HL-60 (cell line): ENCODE measurements around the gene FBXL7.

Experiments
- DNase-seq, 2 experiments: peaks; one replicate each; pipeline ENCODE4 v3.0.0-alpha.2; 2010 to 2020; ENCODE audit warnings: low read depth in 1 of 2, low spot score in 1 of 2
- H3K27ac ChIP-seq: fragments of 250-450 bp; sonication (Bioruptor Pico); replicated peaks from 2 replicates; pipeline ENCODE4 v1.5.1; 2020; ENCODE audit warnings: mild to moderate bottlenecking, moderate library complexity
- H3K27me3 ChIP-seq: fragments of 250-450 bp; sonication (Bioruptor Pico); 2 replicates; pipeline ENCODE4 v1.5.1; 2021; ENCODE audit warnings: mild to moderate bottlenecking, moderate library complexity; ENCODE audit not compliant: insufficient read depth, poor library complexity, severe bottlenecking
- H3K4me3 ChIP-seq: replicated peaks from 2 replicates; pipeline ENCODE4 v1.5.1; 2011; ENCODE audit warnings: mild to moderate bottlenecking, control low read depth, low read length; ENCODE audit not compliant: insufficient read depth
- GABPA ChIP-seq: IDR thresholded peaks from 2 replicates; pipeline ENCODE4 v1.6.1; 2012; ENCODE audit warnings: low read depth
- POLR2AphosphoS5 ChIP-seq: IDR thresholded peaks from 2 replicates; pipeline ENCODE4 v1.6.1; 2012; ENCODE audit warnings: low read depth
- SPI1 ChIP-seq: IDR thresholded peaks from 2 replicates; pipeline ENCODE4 v1.6.1; 2012; ENCODE audit warnings: low read depth, mild to moderate bottlenecking, borderline replicate concordance
- TF ChIP-seq, protein P1 (sequence below): IDR thresholded peaks from 2 replicates; pipeline ENCODE4 v1.6.1; 2012; ENCODE audit warnings: low read depth; ENCODE audit not compliant: insufficient replicate concordance
- TF ChIP-seq, protein P2 (sequence below): IDR thresholded peaks from one replicate; pipeline ENCODE4 v1.5.1; 2011; ENCODE audit warnings: low read length, control low read depth, inconsistent platforms; ENCODE audit not compliant: insufficient read depth

Gene FBXL7

DNA sequence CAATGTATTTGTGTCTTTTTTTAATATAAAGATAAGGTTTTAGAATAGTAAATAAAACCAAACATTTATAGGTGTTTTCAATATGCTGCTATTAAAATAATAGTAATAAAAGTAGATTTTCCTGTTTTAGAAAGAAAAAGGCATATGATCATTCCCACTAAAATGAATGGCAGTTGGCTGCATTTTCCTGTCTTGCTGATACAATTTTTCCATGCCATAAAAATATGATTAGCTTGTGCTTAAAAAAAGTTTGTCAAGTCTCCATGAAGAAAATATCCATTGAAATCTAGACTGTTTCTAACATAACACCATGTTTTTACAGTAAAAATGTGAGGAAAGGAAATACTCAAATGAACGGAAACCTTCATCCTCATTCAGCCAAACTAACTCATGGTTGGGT is 65.0 kb downstream of the FBXL7 start:
- Histone ChIP-seq H3K27me3 (no peaks in the 10 kb centered on the region), H3K27ac (no peak overlapping the region), H3K4me3 (no peak overlapping the region)
- DNase-seq: no peak
- TF ChIP-seq, protein P1, sequence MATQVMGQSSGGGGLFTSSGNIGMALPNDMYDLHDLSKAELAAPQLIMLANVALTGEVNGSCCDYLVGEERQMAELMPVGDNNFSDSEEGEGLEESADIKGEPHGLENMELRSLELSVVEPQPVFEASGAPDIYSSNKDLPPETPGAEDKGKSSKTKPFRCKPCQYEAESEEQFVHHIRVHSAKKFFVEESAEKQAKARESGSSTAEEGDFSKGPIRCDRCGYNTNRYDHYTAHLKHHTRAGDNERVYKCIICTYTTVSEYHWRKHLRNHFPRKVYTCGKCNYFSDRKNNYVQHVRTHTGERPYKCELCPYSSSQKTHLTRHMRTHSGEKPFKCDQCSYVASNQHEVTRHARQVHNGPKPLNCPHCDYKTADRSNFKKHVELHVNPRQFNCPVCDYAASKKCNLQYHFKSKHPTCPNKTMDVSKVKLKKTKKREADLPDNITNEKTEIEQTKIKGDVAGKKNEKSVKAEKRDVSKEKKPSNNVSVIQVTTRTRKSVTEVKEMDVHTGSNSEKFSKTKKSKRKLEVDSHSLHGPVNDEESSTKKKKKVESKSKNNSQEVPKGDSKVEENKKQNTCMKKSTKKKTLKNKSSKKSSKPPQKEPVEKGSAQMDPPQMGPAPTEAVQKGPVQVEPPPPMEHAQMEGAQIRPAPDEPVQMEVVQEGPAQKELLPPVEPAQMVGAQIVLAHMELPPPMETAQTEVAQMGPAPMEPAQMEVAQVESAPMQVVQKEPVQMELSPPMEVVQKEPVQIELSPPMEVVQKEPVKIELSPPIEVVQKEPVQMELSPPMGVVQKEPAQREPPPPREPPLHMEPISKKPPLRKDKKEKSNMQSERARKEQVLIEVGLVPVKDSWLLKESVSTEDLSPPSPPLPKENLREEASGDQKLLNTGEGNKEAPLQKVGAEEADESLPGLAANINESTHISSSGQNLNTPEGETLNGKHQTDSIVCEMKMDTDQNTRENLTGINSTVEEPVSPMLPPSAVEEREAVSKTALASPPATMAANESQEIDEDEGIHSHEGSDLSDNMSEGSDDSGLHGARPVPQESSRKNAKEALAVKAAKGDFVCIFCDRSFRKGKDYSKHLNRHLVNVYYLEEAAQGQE: no peak
- TF ChIP-seq, protein P2, sequence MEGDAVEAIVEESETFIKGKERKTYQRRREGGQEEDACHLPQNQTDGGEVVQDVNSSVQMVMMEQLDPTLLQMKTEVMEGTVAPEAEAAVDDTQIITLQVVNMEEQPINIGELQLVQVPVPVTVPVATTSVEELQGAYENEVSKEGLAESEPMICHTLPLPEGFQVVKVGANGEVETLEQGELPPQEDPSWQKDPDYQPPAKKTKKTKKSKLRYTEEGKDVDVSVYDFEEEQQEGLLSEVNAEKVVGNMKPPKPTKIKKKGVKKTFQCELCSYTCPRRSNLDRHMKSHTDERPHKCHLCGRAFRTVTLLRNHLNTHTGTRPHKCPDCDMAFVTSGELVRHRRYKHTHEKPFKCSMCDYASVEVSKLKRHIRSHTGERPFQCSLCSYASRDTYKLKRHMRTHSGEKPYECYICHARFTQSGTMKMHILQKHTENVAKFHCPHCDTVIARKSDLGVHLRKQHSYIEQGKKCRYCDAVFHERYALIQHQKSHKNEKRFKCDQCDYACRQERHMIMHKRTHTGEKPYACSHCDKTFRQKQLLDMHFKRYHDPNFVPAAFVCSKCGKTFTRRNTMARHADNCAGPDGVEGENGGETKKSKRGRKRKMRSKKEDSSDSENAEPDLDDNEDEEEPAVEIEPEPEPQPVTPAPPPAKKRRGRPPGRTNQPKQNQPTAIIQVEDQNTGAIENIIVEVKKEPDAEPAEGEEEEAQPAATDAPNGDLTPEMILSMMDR: no peak
- TF ChIP-seq SPI1 (no peak), POLR2AphosphoS5 (no peak), GABPA (no peak)

- no peak for DNase-seq
- Histone ChIP-seq H3K27ac (no peak overlapping the region), H3K4me3 (no peak overlapping the region), H3K27me3 (no peaks in the 10 kb centered on the region)
- TF ChIP-seq, protein P1: no peak
- no peak for TF ChIP-seq SPI1
- TF ChIP-seq, protein P2: no peak
- TF ChIP-seq GABPA: no peak
- no peak for TF ChIP-seq POLR2AphosphoS5
These were observed 66.3 kb downstream of the FBXL7 start for GRCh38 chr5:15566306-15566705.

- no peak overlapping the region for H3K27ac ChIP-seq
- TF ChIP-seq POLR2AphosphoS5 (no peak), SPI1 (no peak), GABPA (no peak)
- TF ChIP-seq, protein P2: no peak
- TF ChIP-seq, protein P1: no peak
- H3K4me3 ChIP-seq: no peak overlapping the region
- DNase-seq: no peak
- H3K27me3 ChIP-seq: no peaks in the 10 kb centered on the region
These were observed 66.8 kb downstream of the FBXL7 start for GRCh38 chr5:15566789-15567188.
